NCI-H146 treated with DMSO at 0.1 percent for 48 hours (cell line): Measurements from ENCODE around the gene ZNF10.
A peak's percentile ranks its signal among the peaks of the same experiment; 100 is the strongest.

Experiments used
- DNase-seq: peaks from one replicate; lab custom pipeline; 2025; ENCODE audit not compliant: unreplicated experiment; lab: John Stamatoyannopoulos, UW

Gene ZNF10

DNA sequence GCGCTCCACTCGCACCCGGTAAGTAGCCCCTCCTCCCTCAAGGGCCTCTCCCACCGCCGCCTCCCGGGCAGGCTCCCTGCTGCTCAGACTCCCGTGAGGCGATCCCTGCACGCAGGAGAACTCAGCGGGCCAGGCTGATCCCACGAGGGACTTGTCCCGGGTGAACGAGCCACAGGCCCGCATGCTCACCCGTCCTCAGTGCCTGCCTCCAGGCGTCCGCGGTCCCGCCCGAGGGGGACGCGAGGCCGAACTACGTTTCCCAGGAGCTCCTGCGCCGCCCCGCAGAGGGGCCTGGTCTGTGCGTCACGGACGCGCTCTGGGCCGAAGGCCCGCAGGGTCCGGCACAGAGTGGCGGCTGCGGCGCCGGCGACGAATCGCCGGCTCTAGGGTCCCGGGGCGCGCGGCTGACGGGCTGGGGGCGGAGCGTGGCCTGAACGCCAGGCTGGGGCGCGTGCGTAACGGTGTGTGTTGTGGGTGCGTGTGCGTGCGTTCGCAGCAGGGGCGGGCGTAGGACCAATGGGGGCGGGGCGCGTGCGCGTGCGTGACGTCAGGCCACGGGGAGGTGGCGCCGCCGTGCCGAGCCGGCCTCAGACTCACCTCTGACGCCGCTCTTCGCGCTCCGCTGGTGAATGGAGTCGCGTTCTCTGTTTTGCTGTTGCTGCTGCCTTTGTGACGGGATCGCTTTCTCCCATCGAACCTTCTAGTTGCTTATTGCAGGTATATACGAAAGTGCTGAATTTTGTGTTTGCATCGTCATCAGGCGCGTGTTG is at the start of gene ZNF10, which contains the start of gene ZNF891:
Gene ZNF10 (plus strand): TSS at position 590 of the 770 bp plus-strand sequence. CDS start 13,866 bp downstream, outside the sequence.
Gene ZNF891 (minus strand): TSS at position 237 of the 770 bp plus-strand sequence. CDS start 8,356 bp downstream, outside the sequence.
- peak; percentile 85 for DNase-seq

DNA sequence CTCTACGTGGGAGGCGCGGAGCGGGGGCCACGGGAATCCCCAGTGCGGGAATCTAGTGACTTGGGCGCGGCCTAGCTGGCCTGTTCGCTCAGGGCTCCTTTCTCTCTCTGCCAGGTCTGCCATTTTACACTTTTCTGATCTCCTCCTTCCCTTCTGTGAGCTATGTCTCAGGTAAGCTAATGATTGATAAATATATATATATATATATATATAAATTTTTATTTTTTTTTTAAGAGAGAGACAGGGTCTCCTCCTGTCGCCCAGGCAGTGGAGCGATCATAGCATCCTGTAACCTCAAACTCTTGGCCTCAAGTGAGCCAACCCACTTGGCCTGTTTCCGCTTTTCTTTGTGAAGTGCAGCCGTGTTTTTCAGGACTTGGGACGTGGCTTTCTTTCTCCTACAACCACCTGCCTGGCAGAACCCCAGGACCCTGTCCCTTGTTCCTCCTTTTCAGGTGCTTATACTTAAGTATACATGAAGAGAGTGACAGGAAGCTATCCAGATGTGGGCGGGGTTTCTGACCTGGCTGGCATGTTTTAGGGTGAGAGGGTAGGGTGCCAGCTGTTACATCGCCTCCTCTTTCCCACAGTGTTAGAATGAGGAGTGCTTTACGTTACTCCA is 49.2 kb upstream of the ZNF10 start:
- DNase-seq: peak; percentile 59

DNA sequence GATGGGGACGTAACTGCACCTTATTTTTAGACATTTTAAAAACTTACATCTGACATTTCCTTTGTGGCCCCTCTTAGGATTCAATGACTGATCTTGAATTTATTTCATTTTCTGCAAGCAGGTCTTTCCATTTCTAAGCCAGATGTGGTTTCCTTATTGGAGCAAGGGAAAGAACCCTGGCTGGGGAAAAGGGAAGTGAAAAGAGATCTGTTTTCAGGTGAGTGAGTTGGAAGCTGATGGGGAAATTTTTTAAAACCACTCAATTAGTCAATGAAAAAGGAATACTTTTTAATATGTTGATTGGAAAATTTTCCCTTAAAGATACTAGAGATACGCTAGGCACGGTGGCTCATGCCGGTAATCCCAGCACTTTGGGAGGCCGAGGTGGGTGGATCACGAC is 47.1 kb upstream of the ZNF10 start:
- DNase-seq: no peak

DNA sequence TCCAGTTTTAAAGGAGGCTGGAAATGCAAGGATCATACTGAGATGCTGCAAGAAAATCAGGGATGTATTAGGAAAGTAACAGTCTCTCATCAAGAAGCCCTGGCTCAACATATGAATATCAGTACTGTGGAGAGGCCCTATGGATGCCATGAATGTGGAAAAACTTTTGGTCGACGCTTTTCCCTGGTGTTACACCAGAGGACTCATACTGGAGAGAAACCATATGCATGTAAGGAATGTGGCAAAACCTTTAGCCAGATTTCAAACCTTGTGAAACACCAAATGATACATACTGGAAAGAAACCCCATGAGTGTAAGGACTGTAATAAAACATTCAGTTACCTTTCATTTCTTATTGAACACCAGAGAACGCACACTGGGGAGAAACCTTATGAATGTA is 24.8 kb upstream of the ZNF10 start:
- DNase-seq: no peak

DNA sequence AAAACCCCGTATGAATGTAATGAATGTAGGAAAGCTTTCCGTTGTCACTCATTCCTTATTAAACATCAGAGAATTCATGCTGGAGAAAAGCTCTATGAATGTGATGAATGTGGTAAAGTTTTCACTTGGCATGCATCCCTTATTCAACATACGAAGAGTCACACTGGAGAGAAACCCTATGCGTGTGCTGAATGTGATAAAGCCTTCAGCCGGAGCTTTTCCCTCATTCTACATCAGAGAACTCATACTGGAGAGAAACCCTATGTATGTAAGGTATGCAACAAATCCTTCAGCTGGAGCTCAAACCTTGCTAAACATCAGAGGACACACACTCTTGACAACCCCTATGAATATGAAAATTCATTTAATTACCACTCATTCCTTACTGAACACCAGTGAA is 24.2 kb upstream of the ZNF10 start:
- no peak for DNase-seq

DNA sequence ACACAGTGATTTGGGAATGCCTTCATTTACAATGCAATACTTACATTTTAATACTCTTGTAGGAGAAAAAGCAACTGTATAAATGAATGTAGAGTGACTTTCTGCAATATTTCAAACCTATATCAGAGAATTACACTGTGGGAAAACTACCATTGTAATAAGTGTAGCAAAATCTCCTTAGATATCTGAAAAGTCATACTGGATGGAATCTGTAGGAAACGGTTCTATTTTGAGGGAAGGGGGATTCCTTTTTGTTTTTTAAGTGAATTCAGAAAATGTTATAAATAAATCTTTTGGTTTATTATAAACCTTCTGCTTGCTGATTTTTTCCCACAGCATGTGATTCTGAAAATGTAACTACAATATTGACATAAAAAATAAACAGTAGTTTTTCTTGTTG is 23.3 kb upstream of the ZNF10 start:
- DNase-seq: no peak

DNA sequence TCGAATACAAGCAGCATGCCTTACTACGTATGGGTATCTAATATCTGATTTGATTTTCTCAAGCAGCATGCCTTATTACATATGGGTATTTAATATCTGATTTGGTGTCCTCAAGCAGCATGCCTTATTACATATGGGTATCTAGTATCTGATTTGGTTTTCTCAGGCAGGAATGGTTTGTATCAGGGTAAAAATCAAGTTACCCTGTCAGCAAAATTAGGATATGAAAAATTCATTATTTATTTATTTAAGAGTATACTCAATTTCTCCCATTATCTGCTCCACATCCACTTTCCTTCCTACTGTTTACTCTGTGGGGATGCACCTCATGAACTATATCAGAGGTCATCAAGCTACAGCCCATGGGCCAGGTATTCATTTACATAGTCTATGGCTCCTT is 22.3 kb upstream of the ZNF10 start:
- no peak for DNase-seq

DNA sequence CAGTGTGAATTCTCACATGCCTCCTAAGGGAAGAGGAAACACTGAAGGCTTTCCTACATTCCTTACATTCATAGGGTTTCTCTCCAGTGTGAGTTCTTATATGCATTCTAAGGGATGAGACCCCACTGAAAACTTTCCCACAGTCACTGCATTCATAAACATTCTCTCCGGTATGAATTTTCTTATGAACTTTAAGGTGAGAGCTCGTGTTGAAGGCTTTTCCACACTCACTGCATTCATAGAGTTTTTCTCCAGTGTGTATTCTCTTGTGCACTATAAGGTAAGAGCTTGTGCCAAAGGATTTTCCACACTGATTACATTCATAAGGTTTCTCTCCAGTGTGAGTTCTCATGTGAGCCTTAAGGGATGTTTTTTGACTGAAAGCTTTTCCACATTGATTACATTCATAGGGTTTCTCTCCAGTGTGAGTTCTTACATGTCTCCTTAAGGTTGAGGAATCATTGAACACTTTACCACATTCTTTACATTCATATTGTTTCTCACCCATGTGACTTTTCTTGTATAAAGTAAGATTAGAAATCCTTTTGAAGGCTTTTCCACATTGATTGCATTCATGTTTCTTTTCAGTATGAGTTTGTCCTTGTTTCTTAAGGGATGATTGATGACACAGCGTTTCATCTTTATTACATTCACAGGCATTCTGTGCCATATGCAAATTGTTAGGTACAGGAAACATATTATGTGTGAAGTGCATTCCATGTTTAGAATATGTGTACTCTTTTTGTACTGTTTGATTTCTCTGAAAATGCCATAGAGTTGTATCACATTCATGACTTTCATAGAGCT is 9.8 kb upstream of the ZNF10 start:
- no peak for DNase-seq

DNA sequence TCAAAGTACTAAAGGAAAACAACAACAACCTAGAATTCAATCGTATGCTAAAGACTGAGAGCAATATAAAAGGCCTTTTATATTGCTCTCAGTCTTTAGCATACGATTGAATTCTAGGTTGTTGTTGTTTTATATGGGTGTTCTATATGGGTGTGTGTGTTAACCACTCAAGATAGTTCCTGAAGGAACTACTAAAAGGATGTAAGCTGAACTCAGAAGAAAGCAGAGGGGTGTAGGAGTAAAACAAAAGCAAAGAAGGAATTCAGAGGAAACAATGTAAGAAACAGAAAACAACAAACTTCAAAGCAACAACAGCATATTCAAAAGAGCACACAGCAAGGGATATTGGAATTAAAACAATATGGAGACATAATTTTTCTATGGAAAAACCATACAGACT is 5.8 kb upstream of the ZNF10 start:
- DNase-seq: no peak

DNA sequence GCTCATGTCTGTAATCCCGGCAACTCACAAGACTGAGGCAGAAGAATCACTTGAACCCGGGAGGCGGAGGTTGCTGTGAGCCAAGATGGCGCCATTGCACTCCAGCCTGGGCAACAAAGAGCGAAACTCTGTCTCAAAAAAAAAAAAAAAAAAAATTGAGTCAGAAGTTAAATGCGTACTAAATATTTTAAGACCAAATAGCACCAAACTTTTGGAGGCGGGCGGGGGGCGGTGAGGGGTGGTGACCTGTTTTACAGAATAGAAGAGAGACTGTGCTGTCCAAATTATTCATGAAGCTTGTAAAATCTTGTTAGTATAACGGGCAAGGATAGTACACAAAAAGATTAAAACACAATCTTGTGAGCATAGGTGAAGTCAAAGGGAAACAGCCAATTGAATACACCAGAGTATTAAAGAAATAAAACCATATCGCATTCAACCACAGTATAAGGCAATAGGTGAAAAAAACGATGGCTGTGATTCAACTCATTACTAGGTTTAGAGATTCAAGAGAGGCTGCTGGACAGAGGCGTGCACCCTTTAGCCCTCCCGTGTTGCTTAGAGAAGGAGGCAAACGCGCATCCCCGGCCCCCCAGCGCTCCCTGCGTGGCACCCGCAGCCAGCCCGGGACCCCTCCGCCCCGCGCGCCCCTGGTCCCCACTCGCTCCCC is 924 bp upstream of the ZNF10 start:
- peak; percentile 36 for DNase-seq

DNA sequence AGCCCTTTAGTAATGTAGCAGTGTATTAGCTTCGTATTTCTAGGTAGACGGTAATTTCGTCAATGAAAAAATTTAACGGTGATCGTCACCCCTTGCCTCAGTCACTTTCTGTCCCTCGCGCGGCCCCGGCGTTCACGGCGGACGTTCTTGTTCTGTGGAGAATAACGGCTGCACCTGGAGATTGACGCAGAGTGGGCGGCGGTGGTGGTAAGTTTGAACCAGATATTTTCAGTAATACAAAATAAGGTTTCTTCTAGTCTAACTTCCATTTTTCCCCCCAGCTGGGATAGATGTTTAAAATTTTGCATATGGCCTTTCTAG is 341 bp downstream of the ZNF10 start:
- peak; percentile 48 for DNase-seq

DNA sequence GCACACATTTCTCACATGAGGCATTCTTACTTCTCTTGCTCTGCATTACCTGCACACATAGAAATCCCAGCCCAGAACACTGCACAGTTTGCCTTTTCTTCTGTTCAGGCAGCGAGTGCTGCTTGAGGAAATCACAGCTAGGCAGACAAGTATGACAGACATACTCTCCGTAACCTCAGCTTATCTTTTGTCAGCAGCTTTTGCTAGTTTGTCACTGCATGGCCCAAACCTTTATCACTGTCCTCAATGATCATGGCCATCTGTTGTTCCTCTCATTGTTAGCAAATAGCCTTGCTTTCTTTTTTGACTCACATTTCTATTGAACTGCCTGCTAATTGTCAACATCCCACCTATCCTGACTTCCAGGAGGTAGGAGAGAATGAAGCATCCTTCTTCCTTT is 5.3 kb downstream of the ZNF10 start:
- DNase-seq: no peak

DNA sequence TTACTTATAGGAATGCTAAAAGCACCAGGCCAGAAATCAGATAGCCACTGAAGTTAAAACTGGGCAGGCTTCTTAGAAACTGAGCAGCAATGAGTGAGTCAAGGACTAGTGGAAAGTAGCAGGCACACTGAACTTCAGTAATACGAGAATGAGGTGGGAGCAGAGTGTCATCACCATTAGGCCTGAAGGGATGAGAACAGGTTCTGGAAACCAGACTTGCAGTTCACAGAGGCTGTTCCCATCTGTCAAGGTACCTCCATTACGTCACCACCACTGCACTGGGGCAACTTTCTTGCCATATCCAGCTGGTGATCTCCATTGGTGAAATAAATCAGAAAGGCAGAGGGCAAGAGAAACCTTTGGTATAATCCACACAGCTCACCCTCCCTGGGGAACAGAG is 15.6 kb downstream of the ZNF10 start:
- no peak for DNase-seq

DNA sequence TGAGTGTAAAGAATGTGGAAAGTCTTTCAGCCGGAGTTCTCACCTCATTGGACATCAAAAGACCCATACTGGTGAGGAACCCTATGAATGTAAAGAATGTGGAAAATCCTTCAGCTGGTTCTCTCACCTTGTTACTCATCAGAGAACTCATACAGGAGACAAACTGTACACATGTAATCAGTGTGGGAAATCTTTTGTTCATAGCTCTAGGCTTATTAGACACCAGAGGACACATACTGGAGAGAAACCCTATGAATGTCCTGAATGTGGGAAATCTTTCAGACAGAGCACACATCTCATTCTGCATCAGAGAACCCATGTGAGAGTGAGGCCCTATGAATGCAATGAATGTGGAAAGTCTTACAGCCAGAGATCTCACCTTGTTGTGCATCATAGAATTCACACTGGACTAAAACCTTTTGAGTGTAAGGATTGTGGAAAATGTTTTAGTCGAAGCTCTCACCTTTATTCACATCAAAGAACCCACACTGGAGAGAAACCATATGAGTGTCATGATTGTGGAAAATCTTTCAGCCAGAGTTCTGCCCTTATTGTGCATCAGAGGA is 25.8 kb downstream of the ZNF10 start:
- DNase-seq: no peak

DNA sequence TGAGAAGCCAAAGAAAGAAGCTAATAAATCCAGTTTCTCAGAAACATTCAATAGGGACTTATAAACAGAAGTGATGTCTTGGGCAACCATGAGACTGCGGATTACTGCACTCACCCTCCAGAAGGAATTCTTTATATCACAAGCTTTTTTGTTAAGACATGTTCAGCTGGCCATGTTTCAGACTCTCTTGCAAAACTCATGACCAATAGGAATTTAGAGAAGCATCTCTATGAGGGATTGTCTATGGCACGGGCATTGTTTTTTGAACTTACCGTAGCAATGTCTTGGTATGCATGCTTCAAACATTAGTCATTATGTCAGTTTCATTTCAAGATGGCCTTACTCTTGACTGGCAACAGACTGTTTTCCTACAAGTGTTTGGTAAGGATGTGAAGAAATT is 35.3 kb downstream of the ZNF10 start:
- no peak for DNase-seq

DNA sequence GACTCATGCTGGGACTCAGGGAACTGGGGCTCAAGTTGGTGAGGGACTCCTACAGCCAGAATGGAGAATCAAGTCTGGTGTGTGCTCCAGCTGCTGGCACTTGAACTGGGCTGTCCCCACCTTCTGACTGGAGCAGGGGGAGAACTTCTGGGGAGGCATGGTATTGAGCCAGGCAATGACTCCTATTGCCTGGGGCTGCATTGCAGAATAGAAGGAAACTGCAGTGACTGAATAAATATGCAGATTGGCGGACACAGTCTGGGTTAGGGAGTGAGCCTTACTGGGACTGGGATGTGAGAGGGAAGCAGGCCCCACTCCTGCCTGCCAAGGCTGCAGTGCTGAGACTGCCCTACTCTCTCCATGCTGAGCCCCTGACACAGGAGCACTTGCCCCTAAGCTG is 42.1 kb downstream of the ZNF10 start:
- DNase-seq: no peak

DNA sequence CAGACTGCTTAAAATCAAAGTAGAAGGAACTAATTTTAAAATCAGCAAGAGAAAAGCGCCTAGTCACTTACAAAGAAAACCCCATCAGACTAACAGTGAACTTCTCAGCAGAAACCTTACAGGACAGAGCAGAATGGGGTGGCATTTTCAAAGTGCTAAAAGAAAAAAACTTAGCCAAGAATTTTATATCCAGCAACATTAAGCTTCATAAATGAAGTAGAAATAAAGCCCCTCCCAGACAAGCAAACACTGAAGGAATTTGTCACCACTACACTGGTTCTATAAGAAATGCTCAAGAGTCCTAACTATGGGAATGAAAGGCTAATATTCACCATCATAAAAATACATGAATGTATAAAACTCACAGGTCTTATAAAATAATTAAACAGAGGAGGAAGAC is 44.5 kb downstream of the ZNF10 start:
- DNase-seq: no peak

DNA sequence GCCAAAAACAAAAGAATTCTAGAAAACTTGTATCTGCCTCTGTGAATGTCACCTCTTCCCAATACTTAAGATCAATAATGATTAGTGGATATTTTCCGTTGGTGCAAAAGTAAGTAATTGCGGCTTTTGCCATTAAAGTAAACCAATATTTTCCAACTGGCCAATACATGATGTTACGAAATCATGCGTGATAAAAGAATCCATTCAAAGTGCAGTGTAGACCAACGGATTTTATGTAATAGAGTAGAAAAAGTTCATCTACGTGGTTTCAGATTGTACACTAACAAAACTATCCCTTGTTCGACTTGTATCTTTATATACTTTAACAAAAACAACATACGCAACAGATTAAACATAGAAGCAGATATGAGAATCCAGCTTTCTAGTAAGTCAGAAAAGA is 50.2 kb downstream of the ZNF10 start:
- DNase-seq: no peak

DNA sequence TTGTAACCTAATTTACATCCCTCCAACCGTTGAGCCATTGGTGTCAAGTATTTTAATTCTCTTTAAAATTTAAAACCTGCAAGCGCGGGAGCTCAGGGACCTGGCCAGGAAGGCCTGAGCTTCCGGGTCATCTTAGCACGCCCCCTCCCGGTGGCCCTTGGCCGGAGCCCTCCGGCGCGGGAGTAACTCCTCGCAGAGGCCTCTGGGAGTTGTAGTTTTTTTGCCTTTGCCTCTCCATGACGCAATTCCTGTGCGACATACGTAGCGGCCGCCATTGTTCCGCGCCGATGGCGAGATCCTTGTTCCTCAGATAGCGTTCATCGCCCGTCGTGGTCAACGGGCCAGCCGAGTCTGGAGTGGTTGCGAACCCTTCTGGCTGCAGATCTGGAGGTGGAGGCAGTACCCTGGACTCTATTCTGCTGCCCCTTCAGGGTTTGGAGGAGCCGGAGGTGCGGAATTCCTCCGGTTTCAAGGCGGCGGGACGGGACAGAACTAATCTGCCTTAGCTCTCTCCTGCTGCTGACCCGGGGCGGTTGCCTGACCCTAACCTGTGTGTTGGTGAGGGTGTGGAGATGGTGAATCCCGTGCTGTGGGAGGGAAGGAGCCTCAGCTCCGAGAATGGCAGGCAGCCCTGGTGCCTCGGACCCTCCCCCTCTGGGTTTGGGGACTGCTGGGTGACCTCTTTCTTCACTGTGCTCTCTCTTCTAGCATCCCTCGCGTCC is 51.0 kb downstream of the ZNF10 start, which contains the start of gene ZNF268:
Gene ZNF268 (plus strand): TSS at position 258 of the 722 bp plus-strand sequence. CDS start 503 bp downstream, outside the sequence.
- DNase-seq: peak; percentile 73

DNA sequence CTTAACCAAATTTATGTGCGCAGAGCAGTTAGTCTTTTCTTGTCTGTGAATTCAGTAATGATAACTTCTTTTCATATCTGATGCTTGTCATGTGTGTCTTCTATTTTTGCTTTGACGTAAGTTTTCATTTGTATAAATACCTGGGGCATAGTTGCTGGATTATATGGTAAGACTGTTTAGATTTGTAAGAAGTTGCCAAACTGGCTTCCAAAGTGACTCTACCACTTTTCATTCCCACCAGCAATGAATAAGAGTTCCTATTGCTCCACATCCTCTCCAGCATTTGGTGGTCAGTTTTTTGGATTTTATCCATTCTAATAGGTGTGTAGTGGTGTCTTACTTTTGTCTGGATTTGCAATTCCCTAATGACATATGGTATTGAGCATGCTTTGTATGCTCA is 59.7 kb downstream of the ZNF10 start:
- no peak for DNase-seq
